ENCODE measurements around the gene ANKS3. TPM values are rescaled to one million over a fixed set of nuclear protein-coding genes. Genes with fewer than 3 reads are reported as not detected.
A peak's percentile ranks its signal among the peaks of the same experiment; 100 is the strongest.

Gene ANKS3
- total and polyA plus RNA-seq, 2 of the 8 experiments (the other 6 are each of a cell fraction or from before 2014, with no cell fraction given): 15.5 to 23.9 TPM

DNA sequence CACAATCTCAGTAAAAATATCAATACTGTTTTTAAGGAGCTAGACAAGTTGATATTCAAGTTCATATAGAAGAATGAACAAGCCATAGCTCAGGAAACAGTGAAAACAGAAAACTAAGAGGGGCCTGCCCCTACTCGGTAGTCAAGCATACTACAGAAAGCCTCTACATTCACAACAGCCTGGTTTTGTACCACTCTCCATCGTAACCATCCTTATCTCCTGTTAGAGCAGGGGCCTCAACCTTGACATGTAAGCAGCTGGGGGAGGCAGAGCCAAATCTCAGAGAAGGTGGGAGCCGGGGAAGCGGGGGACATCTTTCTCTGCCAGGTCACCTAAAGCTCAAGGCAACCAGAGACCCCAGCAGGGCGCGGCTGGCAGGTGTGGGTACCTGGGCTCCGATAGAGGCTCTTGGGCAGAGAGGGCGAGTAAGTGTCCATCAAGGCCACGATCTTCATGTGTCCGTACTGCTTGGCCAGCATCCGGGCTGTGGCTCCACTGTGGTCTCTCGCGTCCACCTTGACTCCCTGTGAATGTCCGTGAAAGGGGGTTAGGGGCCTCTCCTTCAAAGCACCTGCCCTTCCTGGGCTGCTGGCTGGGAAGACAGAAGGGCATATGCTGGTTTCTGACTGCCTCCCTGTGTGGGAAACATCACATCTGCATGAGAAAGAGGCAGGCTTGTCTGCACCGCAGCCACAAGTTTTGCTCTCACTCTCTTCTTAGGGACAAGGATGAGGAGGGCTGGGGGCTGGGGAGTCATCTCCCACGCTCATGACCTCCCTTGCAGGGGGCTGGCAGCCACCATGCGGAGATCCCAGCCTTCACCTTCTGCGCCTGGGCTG is 20.2 kb downstream of the ANKS3 start (continued):
- TF ChIP-seq, protein P1, sequence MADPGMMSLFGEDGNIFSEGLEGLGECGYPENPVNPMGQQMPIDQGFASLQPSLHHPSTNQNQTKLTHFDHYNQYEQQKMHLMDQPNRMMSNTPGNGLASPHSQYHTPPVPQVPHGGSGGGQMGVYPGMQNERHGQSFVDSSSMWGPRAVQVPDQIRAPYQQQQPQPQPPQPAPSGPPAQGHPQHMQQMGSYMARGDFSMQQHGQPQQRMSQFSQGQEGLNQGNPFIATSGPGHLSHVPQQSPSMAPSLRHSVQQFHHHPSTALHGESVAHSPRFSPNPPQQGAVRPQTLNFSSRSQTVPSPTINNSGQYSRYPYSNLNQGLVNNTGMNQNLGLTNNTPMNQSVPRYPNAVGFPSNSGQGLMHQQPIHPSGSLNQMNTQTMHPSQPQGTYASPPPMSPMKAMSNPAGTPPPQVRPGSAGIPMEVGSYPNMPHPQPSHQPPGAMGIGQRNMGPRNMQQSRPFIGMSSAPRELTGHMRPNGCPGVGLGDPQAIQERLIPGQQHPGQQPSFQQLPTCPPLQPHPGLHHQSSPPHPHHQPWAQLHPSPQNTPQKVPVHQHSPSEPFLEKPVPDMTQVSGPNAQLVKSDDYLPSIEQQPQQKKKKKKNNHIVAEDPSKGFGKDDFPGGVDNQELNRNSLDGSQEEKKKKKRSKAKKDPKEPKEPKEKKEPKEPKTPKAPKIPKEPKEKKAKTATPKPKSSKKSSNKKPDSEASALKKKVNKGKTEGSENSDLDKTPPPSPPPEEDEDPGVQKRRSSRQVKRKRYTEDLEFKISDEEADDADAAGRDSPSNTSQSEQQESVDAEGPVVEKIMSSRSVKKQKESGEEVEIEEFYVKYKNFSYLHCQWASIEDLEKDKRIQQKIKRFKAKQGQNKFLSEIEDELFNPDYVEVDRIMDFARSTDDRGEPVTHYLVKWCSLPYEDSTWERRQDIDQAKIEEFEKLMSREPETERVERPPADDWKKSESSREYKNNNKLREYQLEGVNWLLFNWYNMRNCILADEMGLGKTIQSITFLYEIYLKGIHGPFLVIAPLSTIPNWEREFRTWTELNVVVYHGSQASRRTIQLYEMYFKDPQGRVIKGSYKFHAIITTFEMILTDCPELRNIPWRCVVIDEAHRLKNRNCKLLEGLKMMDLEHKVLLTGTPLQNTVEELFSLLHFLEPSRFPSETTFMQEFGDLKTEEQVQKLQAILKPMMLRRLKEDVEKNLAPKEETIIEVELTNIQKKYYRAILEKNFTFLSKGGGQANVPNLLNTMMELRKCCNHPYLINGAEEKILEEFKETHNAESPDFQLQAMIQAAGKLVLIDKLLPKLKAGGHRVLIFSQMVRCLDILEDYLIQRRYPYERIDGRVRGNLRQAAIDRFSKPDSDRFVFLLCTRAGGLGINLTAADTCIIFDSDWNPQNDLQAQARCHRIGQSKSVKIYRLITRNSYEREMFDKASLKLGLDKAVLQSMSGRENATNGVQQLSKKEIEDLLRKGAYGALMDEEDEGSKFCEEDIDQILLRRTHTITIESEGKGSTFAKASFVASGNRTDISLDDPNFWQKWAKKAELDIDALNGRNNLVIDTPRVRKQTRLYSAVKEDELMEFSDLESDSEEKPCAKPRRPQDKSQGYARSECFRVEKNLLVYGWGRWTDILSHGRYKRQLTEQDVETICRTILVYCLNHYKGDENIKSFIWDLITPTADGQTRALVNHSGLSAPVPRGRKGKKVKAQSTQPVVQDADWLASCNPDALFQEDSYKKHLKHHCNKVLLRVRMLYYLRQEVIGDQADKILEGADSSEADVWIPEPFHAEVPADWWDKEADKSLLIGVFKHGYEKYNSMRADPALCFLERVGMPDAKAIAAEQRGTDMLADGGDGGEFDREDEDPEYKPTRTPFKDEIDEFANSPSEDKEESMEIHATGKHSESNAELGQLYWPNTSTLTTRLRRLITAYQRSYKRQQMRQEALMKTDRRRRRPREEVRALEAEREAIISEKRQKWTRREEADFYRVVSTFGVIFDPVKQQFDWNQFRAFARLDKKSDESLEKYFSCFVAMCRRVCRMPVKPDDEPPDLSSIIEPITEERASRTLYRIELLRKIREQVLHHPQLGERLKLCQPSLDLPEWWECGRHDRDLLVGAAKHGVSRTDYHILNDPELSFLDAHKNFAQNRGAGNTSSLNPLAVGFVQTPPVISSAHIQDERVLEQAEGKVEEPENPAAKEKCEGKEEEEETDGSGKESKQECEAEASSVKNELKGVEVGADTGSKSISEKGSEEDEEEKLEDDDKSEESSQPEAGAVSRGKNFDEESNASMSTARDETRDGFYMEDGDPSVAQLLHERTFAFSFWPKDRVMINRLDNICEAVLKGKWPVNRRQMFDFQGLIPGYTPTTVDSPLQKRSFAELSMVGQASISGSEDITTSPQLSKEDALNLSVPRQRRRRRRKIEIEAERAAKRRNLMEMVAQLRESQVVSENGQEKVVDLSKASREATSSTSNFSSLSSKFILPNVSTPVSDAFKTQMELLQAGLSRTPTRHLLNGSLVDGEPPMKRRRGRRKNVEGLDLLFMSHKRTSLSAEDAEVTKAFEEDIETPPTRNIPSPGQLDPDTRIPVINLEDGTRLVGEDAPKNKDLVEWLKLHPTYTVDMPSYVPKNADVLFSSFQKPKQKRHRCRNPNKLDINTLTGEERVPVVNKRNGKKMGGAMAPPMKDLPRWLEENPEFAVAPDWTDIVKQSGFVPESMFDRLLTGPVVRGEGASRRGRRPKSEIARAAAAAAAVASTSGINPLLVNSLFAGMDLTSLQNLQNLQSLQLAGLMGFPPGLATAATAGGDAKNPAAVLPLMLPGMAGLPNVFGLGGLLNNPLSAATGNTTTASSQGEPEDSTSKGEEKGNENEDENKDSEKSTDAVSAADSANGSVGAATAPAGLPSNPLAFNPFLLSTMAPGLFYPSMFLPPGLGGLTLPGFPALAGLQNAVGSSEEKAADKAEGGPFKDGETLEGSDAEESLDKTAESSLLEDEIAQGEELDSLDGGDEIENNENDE (IDR thresholded peaks at IDR 0.05; ENCODE audit: insufficient replicate concordance, low read length): no peak
- TF ChIP-seq, protein P2, sequence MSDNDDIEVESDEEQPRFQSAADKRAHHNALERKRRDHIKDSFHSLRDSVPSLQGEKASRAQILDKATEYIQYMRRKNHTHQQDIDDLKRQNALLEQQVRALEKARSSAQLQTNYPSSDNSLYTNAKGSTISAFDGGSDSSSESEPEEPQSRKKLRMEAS (IDR thresholded peaks at IDR 0.05): 0 out of 2 replicates have a peak, but pooled peaks have one; percentile 9
- no peak for TF ChIP-seq PHF8 (conservative IDR thresholded peaks at IDR 0.05; ENCODE audit: low read depth, low read length)

All from H1 (cell line).